Heart left ventricle (tissue), 13 donors: ENCODE measurements around the gene ARL15.

Experiments used
- CTCF ChIP-seq, 12 donors: fragments of 200-600 bp; sonication (generic) in 4 of 12; IDR thresholded peaks; one replicate each; pipeline versions ENCODE4 v1.5.0 to v1.8.0; 2018 to 2022; ENCODE audit warnings: antibody characterized with exemption in 12 of 12, mild to moderate bottlenecking in 5 of 12
- POLR2A ChIP-seq, 2 donors: fragments of 450-650 bp; IDR thresholded peaks; one replicate each; pipeline ENCODE4 v1.6.1; 2017; ENCODE audit warnings: antibody characterized with exemption in 2 of 2, mild to moderate bottlenecking in 2 of 2, moderate library complexity in 2 of 2
- donor health status: ischemic (EF 13 %, LVEDD 7.1; RV severe dilation, severe dysfunction).
- donor health status: DM: no; HTN: yes; CAD: no.
- donor health status: DM: no; HTN: no; CAD: no.
- donor health status: ischemic (EF 25% LVEDD 6.9; RV normal size, moderate dysfunction).
- donor health status: ischemic (EF 25% LVEDD 5.7; RV mildly dilated, moderate dysfunction).
- donor health status: ischemic (EF 35%, LVEDD 5.7; RV mildly dilated, moderate dysfunction).
- donor health status: nonischemic (EF 11% LVEDD 7.7; RV severe dilation, severe dysfunction).
- donor health status: DM: yes; HTN: yes; CAD: no.
- donor health status: PGD.
- donor health status: ischemic (EF 29% LVEDD 5.4; RV normal size, mild dysfunction).
- donor health status: nonischemic (EF 23%, LVEDD 6.1; RV moderate dilation, normal function).

DNA sequence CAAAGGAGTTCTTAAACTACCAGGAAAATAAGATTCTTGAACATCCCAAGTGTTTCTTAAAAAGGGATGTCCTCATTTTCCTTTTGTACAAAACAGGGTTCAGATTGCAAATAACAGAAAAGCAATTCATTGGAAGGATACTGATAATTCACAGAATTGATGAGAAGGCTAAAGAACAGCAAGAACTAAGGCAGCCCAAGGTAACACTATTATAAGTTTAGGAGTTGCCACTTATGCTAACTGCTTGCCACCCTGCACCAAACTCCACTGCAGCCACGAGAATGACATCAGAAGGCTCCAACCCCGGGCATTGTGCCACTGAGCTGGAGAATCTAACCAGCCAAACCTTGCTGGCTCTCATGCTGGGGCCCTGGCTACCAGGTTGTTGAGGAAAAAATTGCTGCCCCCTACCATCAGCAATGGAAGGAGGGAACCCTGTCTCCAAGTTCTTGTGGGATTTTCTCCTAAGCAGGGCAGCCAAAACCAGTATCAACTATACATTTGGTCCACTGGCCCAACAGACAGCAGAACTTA, 123.4 kb downstream of the ARL15 start:
- TF ChIP-seq CTCF (IDR thresholded peaks at IDR 0.05), result no peak
- no peak for TF ChIP-seq POLR2A (IDR thresholded peaks at IDR 0.05)
